MCF 10A (cell line): ENCODE data around the gene DLG2. TPM values are rescaled to one million over a fixed set of nuclear protein-coding genes. Genes with fewer than 3 reads are reported as not detected.

ENCODE experiments used
- BruUV-seq: library from RNA; stranded (reverse); fragments of 400-500 nt; replicated peaks from 2 replicates; lab custom pipeline; 2021; lab: Mats Ljungman, UMichigan
- CTCF ChIA-PET: fragments of 300-600 bp; sonication (Branson Sonifier 250); formaldehyde crosslinking; extraction: SDS; loops from one replicate; lab custom pipeline; 2021; ENCODE audit warnings: antibody characterized with exemption, inconsistent platforms; lab: Yijun Ruan, JAX
- POLR2A ChIA-PET: fragments of 300-600, 350-650 bp; sonication (Branson Sonifier 250); formaldehyde crosslinking; extraction: SDS; loops from one replicate; lab custom pipeline; 2020; ENCODE audit warnings: antibody characterized with exemption, inconsistent platforms; lab: Yijun Ruan, JAX
- DNase-seq: peaks from one replicate; pipeline ENCODE4 v3.0.0-alpha.2; 2018; ENCODE audit not compliant: unreplicated experiment
- H3K27ac Mint-ChIP-seq: one replicate; pipeline ENCODE4 v1.8.0; 2022; ENCODE audit warnings: mild to moderate bottlenecking, low read depth, mixed read lengths; ENCODE audit not compliant: unreplicated experiment
- H3K27me3 Mint-ChIP-seq: one replicate; pipeline ENCODE4 v1.8.0; 2022; ENCODE audit warnings: mixed read lengths; ENCODE audit not compliant: insufficient read depth, unreplicated experiment
- H3K36me3 Mint-ChIP-seq: one replicate; pipeline ENCODE4 v1.8.0; 2022; ENCODE audit warnings: mild to moderate bottlenecking, moderate library complexity, mixed read lengths; ENCODE audit not compliant: insufficient read depth, unreplicated experiment
- H3K4me1 Mint-ChIP-seq: one replicate; pipeline ENCODE4 v1.8.0; 2022; ENCODE audit warnings: mixed read lengths; ENCODE audit not compliant: insufficient read depth, unreplicated experiment
- H3K4me3 Mint-ChIP-seq: one replicate; pipeline ENCODE4 v1.8.0; 2022; ENCODE audit warnings: mild to moderate bottlenecking, moderate library complexity, mixed read lengths; ENCODE audit not compliant: unreplicated experiment
- H3K9me3 Mint-ChIP-seq: one replicate; pipeline ENCODE4 v1.8.0; 2022; ENCODE audit warnings: mixed read lengths; ENCODE audit not compliant: unreplicated experiment
- intact Hi-C: fragments of 100-400 bp; cut with micrococcal nuclease; formaldehyde crosslinking; loops from 2 replicates; pipeline ENCODE4 v1.14.1; 2022
- total RNA-seq: library from RNA; stranded (reverse); gene quantifications from 2 replicates; pipeline ENCODE4 v1.2.3, GENCODE V29; 2022
- TF ChIP-seq, protein P1 (sequence below): fragments of 200-600 bp; IDR thresholded peaks from one replicate; pipeline ENCODE4 v1.8.0; 2022; ENCODE audit warnings: antibody characterized with exemption, mild to moderate bottlenecking; ENCODE audit not compliant: unreplicated experiment

DLG2 gene
- total RNA-seq, 1 experiment from 2014 or later = 0.26 TPM

DNA sequence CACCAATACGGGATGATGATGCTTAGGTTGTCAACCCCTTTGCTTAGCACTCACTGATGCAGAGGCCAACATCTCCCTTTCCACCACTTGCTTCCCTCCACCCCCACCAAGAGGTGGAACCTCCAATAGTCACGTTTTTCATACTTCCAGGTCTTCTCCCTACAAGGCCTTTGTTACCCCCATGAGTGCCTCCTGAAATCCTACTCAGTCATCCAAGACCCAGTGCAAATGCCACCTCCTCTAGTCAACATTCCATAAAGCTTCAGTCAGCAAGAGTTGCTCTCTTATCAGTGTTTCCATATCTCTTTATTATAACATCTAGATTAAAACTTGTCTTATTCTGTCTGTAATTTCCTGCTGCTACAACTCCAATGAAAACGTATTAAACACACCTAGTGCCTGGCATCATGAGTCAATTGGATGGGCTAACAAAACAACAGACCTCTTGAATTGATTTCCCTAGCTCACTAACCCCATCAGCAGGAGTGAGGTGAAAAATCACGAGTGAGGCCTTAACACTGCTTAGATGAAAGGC lies 1970.3 kb downstream of the DLG2 start:
- intact Hi-C loops = no loop called here
- H3K4me3 Mint-ChIP-seq = no peak overlapping the region
- TF ChIP-seq, protein P1, sequence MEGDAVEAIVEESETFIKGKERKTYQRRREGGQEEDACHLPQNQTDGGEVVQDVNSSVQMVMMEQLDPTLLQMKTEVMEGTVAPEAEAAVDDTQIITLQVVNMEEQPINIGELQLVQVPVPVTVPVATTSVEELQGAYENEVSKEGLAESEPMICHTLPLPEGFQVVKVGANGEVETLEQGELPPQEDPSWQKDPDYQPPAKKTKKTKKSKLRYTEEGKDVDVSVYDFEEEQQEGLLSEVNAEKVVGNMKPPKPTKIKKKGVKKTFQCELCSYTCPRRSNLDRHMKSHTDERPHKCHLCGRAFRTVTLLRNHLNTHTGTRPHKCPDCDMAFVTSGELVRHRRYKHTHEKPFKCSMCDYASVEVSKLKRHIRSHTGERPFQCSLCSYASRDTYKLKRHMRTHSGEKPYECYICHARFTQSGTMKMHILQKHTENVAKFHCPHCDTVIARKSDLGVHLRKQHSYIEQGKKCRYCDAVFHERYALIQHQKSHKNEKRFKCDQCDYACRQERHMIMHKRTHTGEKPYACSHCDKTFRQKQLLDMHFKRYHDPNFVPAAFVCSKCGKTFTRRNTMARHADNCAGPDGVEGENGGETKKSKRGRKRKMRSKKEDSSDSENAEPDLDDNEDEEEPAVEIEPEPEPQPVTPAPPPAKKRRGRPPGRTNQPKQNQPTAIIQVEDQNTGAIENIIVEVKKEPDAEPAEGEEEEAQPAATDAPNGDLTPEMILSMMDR = no peak
- peaks cover 5% of the 10 kb centered on the region for H3K4me1 Mint-ChIP-seq
- POLR2A ChIA-PET = no interaction called here
- no peak for DNase-seq
- CTCF ChIA-PET = interaction anchor here (0.7 kb wide), 1 partner anchor 256 kb away, joined by 3 read pairs; no protein-coding TSS in a partner anchor
- no peaks in the 10 kb centered on the region for H3K27me3 Mint-ChIP-seq
- H3K36me3 Mint-ChIP-seq = peaks cover 7% of the 10 kb centered on the region
- no TSS peak for BruUV-seq
- no peak overlapping the region for H3K27ac Mint-ChIP-seq
- no peaks in the 10 kb centered on the region for H3K9me3 Mint-ChIP-seq

DNA sequence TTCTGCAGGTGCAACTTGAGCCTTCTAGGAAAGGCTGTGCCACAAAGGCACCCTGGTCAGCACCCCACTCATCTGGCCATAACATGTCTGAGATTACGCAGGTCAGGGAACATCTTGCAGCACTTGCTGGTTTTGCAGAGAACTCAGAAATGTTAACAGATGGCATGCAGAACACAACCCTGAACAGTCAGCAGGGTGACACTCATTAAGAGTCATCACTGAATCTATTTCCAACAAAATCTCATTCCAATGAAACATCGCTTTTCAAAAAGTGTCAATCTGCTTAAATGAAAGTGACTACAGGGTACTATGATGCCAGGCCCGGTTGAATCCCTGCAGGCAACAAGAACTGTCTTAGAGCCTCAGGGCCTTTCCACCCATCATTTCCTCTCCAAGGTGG lies 1971.2 kb downstream of the DLG2 start:
- CTCF ChIA-PET = no interaction called here
- Mint-ChIP-seq H3K36me3 (peaks cover 7% of the 10 kb centered on the region), H3K4me1 (no peaks in the 10 kb centered on the region), H3K9me3 (no peaks in the 10 kb centered on the region), H3K27ac (no peak overlapping the region), H3K4me3 (no peak overlapping the region), H3K27me3 (no peaks in the 10 kb centered on the region)
- POLR2A ChIA-PET = interaction anchor here (0.6 kb wide), 1 partner anchor 1993 kb away, joined by 3 read pairs; no protein-coding TSS in a partner anchor
- TF ChIP-seq, protein P1 = no peak
- BruUV-seq = no TSS peak
- intact Hi-C loops = no loop called here
- no peak for DNase-seq

DNA sequence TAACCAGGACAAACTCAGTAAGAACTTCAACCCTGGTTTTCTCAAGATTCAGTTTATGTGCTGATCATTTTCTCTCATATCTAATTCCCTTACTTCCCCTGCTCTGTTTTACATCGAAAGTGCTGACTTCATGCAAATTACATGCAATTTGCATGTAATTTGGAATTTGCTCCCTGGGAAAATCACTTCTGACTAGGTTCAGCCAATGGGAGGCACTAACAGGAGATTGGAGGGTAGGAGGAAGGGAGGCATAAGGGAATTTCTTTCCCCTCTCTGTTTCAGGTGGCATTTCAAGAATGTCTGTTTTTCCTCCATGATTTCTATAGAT lies 1977.7 kb downstream of the DLG2 start:
- Mint-ChIP-seq H3K27ac (no peak overlapping the region), H3K4me1 (no peaks in the 10 kb centered on the region), H3K4me3 (no peak overlapping the region), H3K9me3 (no peaks in the 10 kb centered on the region), H3K36me3 (no peaks in the 10 kb centered on the region), H3K27me3 (peaks cover 62% of the 10 kb centered on the region)
- POLR2A ChIA-PET = no interaction called here
- TF ChIP-seq, protein P1 = no peak
- no TSS peak for BruUV-seq
- intact Hi-C loops = no loop called here
- no peak for DNase-seq
- CTCF ChIA-PET = interaction anchor here (0.7 to 1.2 kb wide), 2 partner anchors 39 to 339 kb away, joined by 3 read pairs; no protein-coding TSS in a partner anchor

DNA sequence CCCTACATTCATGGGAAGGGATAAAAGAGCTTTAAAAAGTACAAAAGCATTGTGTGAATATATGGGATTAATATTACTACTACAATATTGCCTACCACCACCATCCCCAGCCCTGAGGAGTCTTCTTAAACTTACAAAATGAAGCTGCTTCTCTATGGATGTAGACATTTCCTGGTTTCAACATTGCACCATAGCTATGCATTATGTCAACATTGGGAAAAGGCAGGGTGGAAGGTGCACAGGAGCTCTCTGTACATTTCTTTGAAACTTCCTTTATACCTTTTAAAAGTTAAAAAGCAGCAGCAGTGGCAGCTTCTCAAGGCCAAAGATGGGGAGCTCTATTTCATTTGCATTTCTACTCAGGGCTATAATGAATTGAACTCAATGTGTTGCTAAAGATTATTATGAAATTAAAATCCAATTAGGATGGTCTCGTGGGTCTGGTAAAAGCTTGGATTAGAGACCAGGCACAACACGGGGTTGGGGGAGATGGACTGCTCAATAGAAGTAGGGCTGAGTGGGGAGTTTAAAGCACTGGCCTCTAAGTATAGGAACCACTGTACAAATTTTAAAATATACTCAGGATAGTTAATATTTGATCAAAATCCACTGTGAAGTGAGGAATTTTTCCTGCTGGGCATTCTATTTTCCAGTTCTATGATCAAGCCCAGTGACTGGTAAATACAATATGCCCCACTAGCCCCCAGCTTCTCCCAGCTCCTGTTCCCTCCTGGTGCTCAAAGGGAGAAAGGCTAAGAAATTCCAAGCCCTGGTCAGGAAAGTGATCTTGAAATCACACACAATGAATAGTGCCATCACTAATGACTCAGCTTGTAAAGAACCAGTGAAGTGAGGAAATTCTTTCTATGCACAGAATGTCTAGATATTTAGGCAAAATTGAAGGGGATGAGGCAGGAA lies 1978.3 kb downstream of the DLG2 start:
- no peaks in the 10 kb centered on the region for H3K36me3 Mint-ChIP-seq
- peaks cover 68% of the 10 kb centered on the region for H3K27me3 Mint-ChIP-seq
- peak; percentile 23 for DNase-seq
- no peaks in the 10 kb centered on the region for H3K9me3 Mint-ChIP-seq
- ChIA-PET POLR2A (interaction anchor here (0.6 kb wide), 1 partner anchor 17 kb away, joined by 3 read pairs; no protein-coding TSS in a partner anchor), CTCF (interaction anchor here (0.7 to 1.8 kb wide), 3 partner anchors 32 to 338 kb away, joined by 3 to 4 read pairs (median 3); no protein-coding TSS in a partner anchor)
- no peak overlapping the region for H3K4me3 Mint-ChIP-seq
- no peaks in the 10 kb centered on the region for H3K4me1 Mint-ChIP-seq
- no peak overlapping the region for H3K27ac Mint-ChIP-seq
- TF ChIP-seq, protein P1 = no peak
- intact Hi-C loops = no loop called here
- no TSS peak for BruUV-seq
